UCSD-AML1 (cell line): Measurements from ENCODE around the gene MAD1L1.
A peak's percentile ranks its signal among the peaks of the same experiment; 100 is the strongest.
"Not testable (repeated sequence)": the region's sequence is repeated elsewhere in the genome, so short reads cannot be mapped to it uniquely, and the experiment has no call there.

Source experiments
- DNase-seq: peaks from one replicate; lab custom pipeline; 2025; ENCODE audit not compliant: unreplicated experiment; lab: John Stamatoyannopoulos, UW

The MAD1L1 gene

GRCh38 chr7:1892011-1892965 is 340.5 kb downstream of the MAD1L1 start:
- no peak for DNase-seq

DNA sequence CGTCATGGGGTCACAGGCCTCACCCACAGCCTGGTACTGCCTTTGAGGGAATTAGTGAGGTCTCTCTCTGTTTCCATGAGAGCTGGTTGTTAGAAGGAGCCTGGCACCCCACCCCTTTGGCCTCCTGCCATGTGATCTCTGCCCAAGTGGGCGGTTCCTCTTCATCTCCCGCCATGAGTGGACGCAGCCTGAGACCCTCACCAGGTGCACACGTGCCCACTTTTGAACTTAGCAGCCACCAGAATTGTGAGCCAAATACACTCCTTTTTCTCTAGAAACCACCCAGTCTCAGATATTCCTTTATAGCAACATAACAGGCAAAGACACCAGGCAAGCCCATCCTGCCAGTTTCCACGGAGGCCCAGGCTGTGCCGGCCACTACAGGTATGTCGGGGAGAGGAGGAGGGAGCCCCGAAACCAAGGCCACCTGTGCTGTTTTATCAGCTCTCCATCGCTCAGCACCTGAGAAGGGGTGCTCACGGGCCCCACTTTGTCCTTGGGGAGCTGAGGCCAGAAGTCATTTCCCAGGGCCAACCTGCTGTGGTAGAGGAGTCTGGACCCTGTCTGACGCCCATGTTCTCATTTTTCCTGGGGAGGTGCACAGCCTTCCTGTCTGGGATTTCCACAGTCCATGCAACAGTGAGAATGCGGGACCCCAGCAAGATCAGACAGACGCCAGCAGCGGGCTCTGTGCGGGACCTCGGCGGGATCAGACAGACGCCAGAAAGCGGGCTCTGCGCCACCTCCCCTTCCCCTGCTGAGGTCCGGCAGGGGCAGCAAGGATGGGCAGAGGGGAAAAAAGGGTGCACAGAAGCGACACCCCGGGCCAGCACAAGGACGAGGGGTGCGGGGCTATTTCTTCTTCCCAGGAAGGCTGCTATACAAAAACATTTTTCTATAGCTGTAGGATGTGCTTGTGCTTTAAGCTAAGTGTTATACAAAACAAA is 342.2 kb downstream of the MAD1L1 start:
- no peak for DNase-seq

- DNase-seq = peak; percentile 64
These were observed 343.1 kb downstream of the MAD1L1 start for GRCh38 chr7:1889556-1890181.

DNA sequence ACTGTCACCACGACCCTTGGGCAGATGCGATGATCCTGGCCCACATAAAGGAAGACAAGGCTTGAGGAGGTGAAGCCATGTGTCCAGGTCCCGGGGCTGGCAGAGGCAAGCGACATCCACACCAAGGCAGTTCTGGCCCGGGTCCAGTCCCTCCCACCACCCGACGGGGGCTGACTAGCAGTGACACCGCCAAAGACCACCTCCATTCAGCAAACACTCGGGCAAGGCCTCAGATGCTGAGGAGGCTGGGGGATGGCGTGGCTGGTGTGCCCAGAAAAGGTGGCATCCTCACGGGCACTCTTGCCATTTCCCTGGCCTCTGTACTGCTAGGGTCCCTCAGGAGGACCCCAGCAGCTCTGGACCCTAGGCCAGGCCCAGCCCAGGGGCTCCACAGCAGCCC is 343.7 kb downstream of the MAD1L1 start:
- no peak for DNase-seq

DNA sequence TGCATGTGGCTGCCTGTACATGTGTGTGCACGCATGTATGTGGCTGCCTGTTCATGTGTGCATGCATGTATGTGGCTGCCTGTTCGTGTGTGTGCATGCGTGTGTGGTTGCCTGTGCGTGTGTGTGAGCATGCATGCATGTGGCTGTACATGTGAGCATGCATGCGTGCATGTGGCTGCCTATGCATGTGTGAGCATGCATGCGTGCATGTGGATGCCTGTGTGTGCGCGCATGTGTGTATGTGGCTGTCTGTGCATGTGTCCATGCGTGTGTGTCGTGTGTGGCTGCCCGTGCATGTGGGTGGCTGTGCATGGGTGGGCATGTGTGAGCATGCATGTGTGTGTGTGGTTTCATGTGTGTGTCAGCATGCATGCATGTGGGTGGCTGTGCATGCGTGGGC is 344.3 kb downstream of the MAD1L1 start:
- no peak for DNase-seq

DNA sequence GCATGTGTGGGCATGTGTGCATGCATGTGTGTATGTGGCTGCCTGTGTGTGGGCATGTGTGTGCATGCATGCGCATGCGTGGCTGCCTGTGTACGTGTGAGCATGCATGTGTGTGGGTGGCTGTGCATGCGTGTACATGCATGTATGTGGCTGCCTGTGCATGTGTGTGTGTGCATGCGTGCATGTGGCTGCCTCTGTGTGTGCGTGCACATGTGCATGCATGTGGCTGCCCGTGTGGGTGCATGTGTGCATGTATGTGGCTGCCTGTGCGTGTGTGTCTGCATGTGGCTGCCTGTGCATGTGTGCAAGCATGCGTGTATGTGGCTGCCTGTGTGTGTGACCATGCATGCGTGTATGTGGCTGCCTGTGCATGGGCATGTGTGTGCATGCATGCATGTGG is 345.5 kb downstream of the MAD1L1 start:
- no peak for DNase-seq

- no peak for DNase-seq
These were observed 346.2 kb downstream of the MAD1L1 start for GRCh38 chr7:1886361-1887064.

DNA sequence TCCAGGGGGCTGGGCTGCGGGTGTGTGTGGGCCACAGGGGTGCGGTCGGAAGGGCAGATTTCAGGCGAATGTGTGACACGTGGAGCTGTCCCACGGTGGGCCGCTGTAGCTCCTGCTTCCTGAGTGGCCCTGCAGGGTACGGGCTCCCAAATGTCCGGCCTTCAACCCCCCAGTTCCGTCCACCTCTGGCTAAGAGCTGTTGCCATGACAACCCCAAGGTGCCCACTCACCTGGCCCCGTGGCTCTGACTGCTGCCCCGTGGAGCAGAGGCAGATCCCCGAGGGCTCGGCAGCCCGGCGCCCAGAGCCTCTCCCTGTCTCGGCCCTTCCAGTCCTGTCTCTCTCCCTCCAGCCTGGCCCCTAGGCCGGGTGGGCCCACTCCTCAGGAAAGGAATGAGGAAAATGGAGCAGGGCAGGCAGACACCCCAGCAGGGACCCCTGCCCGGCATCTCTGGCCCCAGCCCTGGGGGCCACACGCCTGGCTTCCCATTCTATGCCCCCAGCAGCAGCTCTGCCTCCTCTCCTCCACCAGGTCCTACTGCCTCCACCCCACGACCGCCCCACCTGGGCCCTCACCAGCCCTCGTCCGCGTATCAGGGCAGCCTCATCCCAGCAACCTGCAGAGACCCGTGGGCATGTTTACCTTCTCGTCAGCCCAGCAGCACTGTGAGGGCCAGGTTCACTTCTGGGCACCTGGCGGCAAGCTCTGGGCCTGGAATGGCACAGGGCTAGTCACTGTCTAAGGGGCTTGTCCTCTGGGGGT is 347.1 kb downstream of the MAD1L1 start:
- DNase-seq = no peak

DNA sequence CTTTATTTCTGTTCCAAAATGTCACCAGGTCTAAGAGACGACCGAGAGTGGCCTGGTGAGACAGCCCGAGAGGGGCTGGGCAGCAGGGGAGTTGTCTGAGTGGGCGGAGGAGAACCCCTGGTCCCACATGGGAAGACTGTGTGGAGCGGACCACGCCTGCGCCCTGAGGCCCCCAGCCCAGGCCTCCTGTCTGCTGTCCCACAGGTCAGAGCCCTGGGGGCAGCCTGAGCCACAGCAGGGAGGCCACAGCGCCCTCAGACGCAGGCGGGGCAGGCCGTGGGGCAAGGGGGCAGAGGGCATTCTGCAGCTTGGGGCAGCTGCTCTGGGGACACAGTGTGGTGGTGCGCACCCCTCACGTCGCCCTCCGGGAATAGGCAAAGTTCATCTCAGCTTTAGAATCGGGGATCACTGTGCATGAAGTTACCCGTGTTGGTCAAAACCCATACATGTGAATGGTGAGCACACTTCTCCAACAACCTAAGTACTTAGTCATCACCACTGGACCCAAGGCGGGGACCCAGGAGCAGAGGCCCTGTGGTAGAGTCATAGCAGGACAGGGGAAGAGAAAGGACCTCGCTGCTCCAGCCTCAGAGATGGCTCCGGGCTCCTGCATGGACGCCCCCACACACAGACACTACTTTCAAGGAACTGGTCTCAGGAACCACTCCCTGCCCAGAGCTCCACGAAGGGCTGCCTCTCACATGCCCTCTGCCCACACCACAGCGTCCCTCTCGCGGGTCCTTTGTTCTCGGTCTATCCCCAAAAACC is 348.0 kb downstream of the MAD1L1 start:
- no peak for DNase-seq

DNA sequence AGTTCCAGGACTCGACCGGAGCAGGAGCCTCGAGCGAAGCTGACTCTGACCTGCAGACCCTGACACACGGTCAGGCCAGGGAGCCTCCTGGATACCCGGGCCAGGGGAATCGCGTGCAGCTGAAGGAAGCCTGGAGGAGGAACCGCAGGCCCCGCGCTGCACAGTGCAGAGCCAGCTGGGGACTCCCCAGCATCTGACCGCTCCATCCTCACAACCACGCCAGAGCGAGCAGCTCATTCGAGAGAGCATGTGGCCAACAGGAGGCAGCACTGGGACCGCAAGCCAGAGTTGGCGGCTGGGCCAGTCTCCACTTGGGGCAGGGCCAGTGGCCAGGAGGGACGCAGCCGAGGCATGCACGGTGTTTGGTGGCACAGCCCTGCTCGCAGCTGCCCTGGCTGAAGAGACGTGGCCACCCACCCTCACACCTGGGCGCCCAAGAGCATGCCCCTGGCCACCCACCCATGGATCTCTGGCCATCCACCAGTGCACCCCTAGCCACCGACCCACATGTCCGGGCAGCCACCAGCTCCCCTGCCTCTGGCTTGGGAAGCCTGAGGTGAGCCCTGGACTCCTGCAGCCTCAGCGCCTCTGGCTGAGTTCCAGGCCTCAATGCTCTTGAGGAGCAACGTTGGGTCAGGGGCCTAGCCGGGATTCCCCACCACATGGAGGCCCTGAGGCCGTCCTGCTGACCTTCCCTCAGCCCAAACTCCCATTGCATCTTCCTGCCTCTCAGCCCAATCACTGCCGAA is 348.7 kb downstream of the MAD1L1 start:
- no peak for DNase-seq

GRCh38 chr7:1883031-1883761 is 349.5 kb downstream of the MAD1L1 start:
- DNase-seq = no peak

DNA sequence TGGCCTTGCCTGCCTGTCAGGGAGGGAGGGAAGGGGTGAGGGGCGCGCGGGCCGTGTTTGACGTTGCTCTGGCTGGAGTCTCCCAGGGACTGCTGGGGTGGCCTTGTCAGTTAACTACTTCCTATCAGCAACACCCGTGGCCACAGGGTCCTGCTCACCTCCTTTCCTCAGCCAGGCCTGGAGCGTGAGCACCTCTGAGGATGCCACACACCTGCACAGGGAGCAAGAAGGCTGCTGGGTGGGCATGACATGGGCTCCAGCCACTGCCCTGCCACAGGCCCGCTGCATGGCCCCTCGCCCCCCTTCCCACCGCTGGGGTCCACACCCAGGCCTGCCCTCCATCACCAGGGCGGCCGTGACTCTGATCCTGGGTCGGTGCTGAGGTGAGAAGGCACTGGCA is 350.3 kb downstream of the MAD1L1 start:
- DNase-seq = no peak

GRCh38 chr7:1881946-1882345 is 350.8 kb downstream of the MAD1L1 start:
- no peak for DNase-seq

GRCh38 chr7:1876641-1877040 is 356.1 kb downstream of the MAD1L1 start:
- DNase-seq = not testable (repeated sequence)

DNA sequence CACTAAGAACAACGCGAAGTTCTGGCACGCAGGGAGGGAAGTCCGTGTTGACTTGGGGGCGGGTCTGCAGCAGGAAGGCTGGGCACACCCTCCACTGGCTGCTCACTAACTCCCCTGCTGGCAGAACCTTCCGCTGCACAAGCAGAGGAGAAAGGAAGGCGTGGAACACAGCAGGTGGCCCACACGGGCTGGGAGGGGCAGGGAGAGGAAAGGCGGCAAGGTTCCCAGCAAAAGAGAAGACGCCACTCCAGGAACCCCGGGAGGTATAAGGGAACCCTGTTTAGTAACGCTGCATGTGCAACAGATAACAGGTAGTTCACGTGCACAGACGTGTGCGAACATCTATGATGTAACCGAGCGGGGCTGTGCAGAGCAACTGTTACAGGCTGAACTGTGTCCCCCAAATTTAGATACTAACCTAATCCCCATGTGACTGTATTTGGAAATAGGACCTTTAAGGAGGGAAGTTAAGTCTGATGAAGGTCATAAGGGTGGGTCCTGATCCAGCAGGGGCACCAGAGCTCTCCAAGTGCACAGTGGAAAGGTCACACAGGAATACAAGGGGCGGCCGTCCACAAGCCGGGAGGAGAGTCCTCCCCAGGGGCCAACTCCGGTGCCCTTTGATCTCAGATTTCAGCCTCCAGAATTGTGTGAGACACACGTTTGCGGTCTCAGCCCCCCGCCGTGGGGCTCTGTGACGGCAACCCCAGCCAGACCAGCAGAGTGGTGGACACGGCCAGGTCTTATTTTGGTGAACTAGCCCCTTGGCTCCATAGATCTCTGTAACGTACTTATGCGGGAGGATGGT is 357.1 kb downstream of the MAD1L1 start:
- not testable (repeated sequence) for DNase-seq

DNA sequence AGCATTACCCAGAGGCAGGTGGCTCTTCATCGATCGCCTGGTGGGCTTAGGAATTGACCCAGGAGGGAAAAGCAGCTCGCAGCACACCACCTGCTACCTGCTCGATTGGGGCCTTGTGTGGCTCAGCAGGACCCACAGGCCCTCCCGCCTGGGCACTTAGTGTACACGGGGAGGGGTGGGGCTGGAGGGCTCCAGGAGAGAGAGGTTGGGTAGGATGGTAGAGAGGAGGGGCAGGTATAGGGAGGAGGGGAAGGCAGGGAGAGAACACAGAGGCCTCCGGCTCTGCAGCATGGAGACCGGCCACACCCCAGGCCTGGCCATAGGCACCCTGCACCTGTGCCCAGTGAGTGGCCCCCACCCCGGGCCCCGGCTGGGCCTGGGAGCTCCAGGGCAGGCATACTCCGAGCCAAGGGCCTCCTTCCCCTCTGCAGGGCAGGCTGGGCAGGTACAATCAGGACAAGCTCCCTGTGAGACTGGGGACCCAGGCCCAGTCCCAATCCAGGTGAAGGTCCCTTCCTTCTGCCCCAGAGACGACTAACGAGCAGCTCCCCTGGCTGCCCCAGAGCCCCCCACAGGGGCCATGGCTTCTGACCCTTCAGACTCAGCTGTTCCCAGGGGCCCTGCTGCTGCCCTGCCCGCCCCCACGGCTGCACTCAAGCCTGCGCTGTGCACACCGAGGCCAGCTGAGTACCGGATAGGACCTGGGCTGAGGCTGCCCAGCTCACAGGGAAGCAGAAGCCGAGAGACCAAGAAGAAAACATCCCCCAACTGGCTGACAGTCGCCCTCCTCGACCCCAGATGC is 358.0 kb downstream of the MAD1L1 start:
- DNase-seq = not testable (repeated sequence)
